MV-4-11 (cell line): Measurements from ENCODE around the gene INAVA.

Experiments used
- DNase-seq: peaks from one replicate; lab custom pipeline; 2025; lab: John Stamatoyannopoulos, UW

The INAVA gene

GRCh38 chr1:200894712-200895442 is at the start of gene INAVA:
INAVA (plus strand) TSS chr1:200894900; CDS start chr1:200898401, 3,501 bp downstream.
- no peak for DNase-seq

GRCh38 chr1:200845360-200845759 is 49.3 kb upstream of the INAVA start:
- no peak for DNase-seq

- DNase-seq: no peak
These were observed 48.3 kb upstream of the INAVA start for GRCh38 chr1:200846398-200846797.

GRCh38 chr1:200849430-200849829 is 45.3 kb upstream of the INAVA start:
- DNase-seq: no peak

GRCh38 chr1:200850554-200850953 is 44.1 kb upstream of the INAVA start:
- no peak for DNase-seq

- DNase-seq: peak; percentile 41
These were observed 37.9 kb upstream of the INAVA start for GRCh38 chr1:200856716-200857357.

- DNase-seq: peak; percentile 86
These were observed 36.9 kb upstream of the INAVA start for GRCh38 chr1:200857804-200858203.

GRCh38 chr1:200861937-200862647 is 32.6 kb upstream of the INAVA start:
- DNase-seq: peak; percentile 73

- DNase-seq: peak; percentile 95
These were observed 31.8 kb upstream of the INAVA start for GRCh38 chr1:200862713-200863415.

- no peak for DNase-seq
These were observed 28.6 kb upstream of the INAVA start for GRCh38 chr1:200866116-200866515.

- peak; percentile 31 for DNase-seq
These were observed 28.2 kb upstream of the INAVA start for GRCh38 chr1:200866521-200866920.

- no peak for DNase-seq
These were observed 27.5 kb upstream of the INAVA start for GRCh38 chr1:200867018-200867811.

- DNase-seq: peak; percentile 32
These were observed 25.3 kb upstream of the INAVA start for GRCh38 chr1:200869376-200869752.

GRCh38 chr1:200869753-200870391 is 24.8 kb upstream of the INAVA start:
- peak; percentile 43 for DNase-seq

GRCh38 chr1:200872446-200873115 is 22.1 kb upstream of the INAVA start, which contains the start of gene GPR25:
GPR25 (plus strand) TSS chr1:200872981; CDS start chr1:200873038, 57 bp downstream.
- DNase-seq: no peak

GRCh38 chr1:200873116-200873670 is 21.5 kb upstream of the INAVA start:
- DNase-seq: no peak

- DNase-seq: no peak
These were observed 20.9 kb upstream of the INAVA start for GRCh38 chr1:200873671-200874397.

- DNase-seq: no peak
These were observed 20.0 kb upstream of the INAVA start for GRCh38 chr1:200874694-200875093.

- no peak for DNase-seq
These were observed 19.3 kb upstream of the INAVA start for GRCh38 chr1:200875416-200875815.
